ENCODE results near the gene TNFRSF6B.
"Not testable (repeated sequence)": the region's sequence is repeated elsewhere in the genome, so short reads cannot be mapped to it uniquely, and the experiment has no call there.

TNFRSF6B gene

GRCh38 chr20:63711085-63711645 is 14.7 kb downstream of the TNFRSF6B start:
- no peak for DNase-seq

- no peak for DNase-seq
Measured at GRCh38 chr20:63712191-63712590, 15.7 kb downstream of the TNFRSF6B start.

GRCh38 chr20:63714858-63715257 is 18.4 kb downstream of the TNFRSF6B start:
- no peak for DNase-seq

GRCh38 chr20:63718996-63719395 is 22.5 kb downstream of the TNFRSF6B start:
- DNase-seq, result no peak

- not testable (repeated sequence) for DNase-seq
Measured at GRCh38 chr20:63722967-63723622, 26.6 kb downstream of the TNFRSF6B start.

GRCh38 chr20:63730189-63730733 is 33.8 kb downstream of the TNFRSF6B start:
- DNase-seq, result not testable (repeated sequence)

- no peak for DNase-seq
Measured at GRCh38 chr20:63731410-63731809, 35.0 kb downstream of the TNFRSF6B start.

GRCh38 chr20:63732118-63733095 is 36.0 kb downstream of the TNFRSF6B start:
- no peak for DNase-seq

GRCh38 chr20:63733117-63733516 is 36.7 kb downstream of the TNFRSF6B start:
- DNase-seq, result no peak

- no peak for DNase-seq
Measured at GRCh38 chr20:63733579-63734081, 37.2 kb downstream of the TNFRSF6B start.

GRCh38 chr20:63734111-63734945 is 37.9 kb downstream of the TNFRSF6B start:
- DNase-seq, result no peak

GRCh38 chr20:63734946-63735858 is 38.8 kb downstream of the TNFRSF6B start:
- DNase-seq, result no peak

GRCh38 chr20:63735859-63736718 is 39.6 kb downstream of the TNFRSF6B start, which contains the start of gene LIME1:
LIME1 (plus strand) TSS chr20:63736664; CDS start chr20:63737550, 886 bp downstream.
- peak; percentile 66 to 72 for DNase-seq

GRCh38 chr20:63736893-63737694 is 40.6 kb downstream of the TNFRSF6B start:
- DNase-seq, result peak; percentile 52 to 61

GRCh38 chr20:63737695-63737944 is 41.2 kb downstream of the TNFRSF6B start:
- no peak for DNase-seq

- peak in 1 of 2 donors; percentile 46 for DNase-seq
Measured at GRCh38 chr20:63737945-63738686, 41.7 kb downstream of the TNFRSF6B start.

- DNase-seq, result peak in 1 of 2 donors; percentile 43
Measured at GRCh38 chr20:63738687-63739129, 42.3 kb downstream of the TNFRSF6B start.

Measured in activated CD4-positive, alpha-beta T cell treated with anti-CD3 and anti-CD28 coated beads for 4 hours (primary cell).